Measurements from ENCODE around the gene ARHGAP18.

Gene ARHGAP18

DNA sequence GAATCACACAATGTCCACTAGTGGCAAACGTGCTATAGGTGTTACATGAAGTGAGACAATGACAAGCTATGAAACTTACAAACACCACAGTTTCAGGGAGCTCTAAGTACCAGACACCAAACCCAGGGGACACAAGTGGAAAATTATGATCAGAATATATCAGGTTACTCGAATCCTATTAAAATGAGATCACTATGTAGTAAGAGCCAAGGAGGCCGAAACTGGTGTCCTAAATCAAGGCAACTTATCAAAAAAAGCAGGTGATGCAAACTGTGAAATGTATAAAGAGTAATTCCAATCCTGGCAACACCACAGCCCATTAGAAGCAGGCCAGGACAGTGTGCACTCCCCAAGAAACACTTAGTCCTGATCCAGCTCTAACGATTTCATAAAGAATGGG lies 100.3 kb downstream of the ARHGAP18 start:
- no peak for DNase-seq

DNA sequence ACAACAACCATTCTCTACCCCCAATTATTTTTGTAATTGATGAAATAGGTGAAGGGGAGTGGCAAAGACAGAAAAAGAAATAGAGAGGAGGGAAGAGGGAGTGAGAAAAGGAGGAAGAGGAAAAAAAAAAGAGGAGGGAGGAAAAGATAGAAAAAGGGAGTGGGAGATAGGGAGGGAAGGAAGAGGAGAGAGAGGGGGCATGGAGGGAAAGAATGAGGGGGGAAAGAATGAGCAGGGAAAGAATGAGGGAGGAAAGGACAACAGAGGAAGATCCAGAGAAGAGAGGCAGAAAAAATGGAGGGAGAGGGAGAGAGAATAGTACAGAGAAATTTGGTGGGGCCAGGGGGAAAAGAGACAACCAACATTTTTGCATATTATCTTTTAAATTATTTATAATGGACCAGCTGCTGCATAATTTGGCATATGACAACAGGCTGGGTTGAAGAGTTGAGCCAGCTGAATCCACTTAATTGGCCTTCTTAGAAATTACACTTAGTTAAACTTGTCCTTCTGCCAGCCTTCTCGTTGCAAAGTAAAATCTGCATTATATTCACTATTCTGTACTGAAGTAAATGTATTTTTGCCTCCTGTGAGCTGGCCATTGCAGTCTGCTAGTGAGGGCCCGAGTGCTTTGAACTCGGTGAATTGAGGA lies 101.0 kb downstream of the ARHGAP18 start:
- no peak for DNase-seq

DNA sequence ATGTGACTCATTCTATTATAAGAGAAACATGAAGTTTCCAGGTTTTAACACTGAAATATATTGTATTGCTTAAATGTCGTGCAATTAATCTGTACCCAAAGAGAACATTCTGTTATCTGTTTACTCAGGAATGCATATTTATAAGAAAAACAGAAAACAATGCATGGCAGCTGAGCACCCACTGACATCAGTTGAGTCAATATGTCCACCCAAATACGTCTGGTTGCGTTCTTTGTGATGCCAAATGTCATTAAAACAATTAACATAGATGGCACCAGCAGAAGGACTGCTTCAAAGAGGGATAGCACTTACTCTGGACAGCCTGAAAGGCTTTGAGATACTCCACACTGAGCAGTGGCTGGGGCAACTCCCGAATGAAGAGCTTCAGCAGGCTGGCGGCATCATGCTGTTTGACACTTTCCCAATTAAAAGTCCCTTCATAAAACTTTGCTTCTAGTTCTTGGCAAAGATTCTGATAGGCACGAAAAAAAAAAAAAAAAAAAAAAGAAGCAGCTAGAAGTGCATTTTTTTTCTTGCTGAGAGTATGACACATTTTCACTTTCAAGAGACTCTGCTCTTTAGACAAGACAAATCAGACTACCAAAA lies 102.3 kb downstream of the ARHGAP18 start:
- DNase-seq, result no peak

DNA sequence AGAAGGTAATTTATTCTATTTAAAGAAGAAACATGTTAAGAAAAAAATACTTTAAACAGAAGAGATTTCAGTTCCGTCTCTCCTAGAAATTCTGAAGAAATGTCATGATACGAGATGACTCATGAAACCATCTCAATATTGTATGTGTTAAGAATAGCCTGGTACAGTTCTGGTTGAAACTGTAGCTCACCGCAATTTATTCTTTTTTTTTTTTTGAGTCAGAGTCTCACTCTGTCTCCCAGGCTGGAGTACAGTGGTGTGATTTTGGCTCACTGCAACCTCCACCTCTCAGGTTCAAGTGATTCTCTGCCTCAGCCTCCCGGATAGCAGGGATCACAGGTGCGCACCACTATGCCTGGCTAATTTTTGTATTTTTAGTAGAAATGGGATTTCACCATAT lies 103.3 kb downstream of the ARHGAP18 start:
- peak; percentile 24 to 52 for DNase-seq

DNA sequence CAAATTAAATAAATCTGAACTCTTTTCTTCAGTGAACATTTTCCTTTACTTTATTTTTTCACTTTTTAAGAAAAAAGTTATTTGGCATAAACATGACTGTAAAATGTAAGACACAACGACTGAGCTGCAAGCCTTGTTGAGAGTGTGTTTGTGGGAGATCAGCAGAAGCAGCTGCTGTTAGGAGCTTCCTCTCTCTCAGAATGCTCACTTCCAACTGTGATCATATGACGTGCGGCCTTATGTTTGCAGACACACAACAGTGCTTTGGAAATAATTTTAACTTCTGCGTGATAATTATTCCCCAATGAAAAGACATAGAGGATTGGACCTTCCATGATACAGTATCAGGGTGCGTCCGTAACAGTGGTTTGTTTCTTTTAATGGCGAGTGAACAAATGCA lies 104.0 kb downstream of the ARHGAP18 start:
- peak; percentile 20 to 58 for DNase-seq

DNA sequence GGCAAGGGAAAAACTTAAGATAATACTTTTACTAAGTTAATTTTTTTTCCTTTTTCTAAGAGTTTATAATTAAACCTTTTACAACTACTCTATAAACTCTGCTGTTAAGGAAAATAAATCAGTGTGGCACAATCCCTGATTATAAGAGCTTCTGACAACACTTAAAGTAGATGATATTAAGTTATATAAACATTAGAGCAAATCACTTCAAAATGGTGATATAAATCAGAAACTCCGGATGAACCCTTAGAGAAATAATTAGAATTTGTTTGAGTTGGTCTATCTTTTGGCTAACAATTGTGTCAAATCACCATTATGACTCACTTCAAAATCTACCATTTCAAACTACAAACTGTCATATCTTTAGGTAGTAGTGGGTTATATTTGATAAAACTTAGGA lies 104.9 kb downstream of the ARHGAP18 start:
- no peak for DNase-seq

DNA sequence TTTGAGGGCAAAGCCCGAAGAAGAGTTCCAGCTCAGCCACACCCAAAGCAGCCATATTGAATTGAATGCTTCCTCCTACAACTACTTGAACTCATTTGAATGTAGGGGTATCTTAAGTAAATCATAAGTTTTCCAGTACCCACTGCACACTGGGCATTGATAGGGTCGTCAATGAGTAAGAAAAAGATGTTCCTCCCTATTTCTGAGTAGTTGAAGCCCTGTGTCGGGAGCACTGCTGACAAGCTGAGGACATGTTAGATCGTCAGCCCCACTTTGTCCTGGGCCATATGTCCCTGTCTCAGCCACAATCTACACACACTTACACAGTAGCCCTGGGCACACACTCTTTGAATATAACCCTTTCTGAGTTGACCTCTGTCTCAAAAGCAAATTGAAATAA lies 105.7 kb downstream of the ARHGAP18 start:
- DNase-seq, result no peak

DNA sequence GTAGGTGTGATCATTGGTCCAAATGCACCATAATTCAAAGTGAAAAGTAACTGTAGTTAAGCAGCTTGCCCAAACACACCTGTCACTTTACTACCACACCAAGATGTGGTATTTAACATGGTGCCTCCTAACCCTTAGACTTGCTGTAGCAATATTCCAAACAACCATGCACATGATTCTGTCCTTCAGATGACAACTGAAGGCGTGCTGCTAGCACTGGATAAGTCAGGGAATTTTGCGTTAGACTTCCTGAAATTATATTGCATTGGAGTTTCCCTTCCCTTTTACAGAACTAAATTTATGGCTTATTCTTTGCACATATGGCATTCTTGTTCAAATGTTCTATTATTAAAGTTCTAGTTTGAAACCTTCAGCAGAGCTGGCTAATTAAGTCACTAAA lies 106.2 kb downstream of the ARHGAP18 start:
- DNase-seq, result peak; percentile 28 to 73

DNA sequence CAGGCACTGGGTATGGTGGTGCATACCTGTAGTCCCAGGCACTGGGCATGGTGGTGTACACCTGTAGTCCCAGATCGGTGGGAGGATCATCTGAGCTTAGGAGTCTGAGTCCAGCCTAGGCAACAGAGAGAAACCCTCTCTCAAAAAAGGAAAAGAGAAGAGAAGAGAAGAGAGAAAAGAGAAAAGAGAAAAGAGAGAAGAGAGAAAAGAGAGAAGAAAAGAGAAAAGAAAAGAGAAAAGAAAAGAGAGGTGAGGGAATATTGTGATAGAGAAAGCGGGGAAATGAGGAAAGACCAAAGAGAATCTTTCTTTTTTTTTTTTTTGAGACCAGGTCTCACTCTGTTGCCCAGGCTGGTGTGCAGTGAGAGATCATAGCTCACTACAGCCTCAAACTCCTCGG lies 108.7 kb downstream of the ARHGAP18 start:
- DNase-seq, result no peak

DNA sequence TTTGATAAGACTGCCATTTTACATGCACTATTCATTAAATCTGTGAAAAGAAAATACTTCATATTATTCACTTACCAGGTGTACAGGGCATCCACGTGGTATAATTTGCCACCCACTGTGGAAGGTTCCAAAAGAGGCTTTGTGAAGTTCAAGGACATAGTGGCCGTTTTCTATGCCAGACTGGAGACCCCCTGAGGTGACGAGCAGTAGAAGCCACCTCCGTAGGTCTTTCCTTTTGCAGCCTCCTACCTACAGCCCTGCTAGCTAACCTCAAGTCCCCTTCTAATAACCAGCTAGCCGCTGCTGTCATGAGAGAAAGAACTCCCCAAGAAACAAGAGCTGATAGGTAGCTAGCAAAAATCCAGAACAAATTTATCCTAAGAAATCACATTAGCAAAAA lies 110.5 kb downstream of the ARHGAP18 start:
- no peak for DNase-seq

DNA sequence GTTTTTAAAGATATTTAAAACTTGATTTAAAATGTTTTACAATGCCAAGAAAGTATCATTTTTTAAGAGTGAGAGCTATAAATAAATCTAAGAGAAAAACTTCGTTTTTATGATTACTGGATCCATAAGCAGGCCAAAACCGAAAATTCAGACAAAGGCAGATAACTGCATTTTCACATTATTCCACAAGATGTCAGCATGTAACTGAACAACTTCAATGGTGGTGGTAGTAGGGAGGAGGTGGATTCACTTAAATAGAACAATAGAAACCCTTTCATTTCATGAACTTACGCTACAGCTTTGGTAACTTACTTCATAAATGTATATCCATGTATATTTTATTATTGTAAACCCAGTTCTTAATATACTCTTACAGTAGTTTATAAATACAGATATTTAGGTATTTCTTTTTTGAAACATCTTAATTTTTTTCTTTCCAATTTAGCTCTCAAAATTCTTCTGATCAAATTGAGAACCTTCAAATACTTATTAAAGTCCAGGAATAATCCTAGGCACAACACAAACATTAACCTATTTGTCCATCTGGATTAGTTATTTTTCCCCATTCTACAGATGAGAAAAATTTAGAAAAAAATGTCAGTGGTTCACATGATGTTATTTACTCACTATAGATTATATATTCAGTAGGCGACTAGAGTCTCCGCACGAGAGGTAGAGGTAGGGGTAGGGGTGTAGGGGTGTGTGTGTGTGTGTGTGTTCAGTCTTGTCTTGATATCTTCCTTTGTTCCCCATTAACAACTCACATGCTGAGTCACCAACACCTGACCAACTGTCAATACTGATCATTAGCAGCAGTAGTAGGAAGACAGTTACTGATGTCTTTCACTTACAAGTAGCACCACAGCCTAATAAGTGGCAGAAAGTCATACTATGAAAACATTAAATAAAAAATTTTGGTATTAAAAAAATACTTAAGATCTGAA lies 111.5 kb downstream of the ARHGAP18 start:
- peak; percentile 64 to 87 for DNase-seq

DNA sequence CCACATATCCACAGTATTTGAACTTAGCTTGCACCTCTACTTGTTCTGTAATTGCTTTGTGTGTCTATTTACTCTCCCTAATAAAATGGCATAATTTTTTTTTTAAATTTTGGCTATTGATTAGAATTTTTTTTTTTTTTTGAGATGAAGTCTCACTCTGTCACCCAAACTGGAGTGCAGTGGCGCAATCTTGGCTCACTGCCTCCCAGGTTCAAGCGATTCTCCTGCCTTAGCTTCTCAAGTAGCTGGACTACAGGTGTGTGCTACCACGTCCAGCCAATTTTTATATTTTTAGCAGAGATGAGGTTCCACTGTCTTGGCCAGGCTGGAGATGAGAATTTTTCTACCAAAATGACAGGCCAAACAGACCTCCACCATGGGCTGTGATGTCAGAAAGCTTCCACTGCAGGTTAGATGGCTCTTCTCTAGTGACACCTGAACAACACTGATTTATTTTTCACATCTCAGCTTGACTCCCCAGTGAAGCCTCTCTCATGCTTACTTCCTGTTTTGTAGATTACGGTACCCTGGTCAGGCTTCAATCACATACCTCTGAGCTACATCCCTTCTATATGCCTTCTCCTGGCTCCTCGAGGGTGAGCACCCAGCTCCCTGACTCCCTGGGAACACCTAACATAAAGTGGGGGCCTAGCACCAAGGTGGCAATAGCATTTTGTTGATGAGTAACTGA lies 112.8 kb downstream of the ARHGAP18 start:
- no peak for DNase-seq

DNA sequence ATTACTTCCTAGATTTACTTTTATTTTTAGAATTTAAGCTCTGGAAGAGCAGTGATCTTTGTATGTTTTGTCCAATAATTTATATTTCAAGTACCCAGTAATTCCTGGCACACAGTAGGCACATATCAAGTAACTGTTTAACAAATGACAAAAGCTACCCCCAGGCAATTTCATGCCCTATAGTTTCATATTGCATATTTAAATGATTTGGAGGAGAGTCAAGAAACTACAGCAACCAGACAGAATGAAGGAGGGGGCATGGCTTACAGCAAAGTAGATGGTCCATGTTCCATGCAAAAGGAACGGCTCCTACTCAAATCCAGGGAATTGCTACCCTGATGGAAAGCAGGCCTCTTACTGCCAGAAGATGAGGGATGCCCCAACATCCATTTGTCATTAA lies 113.5 kb downstream of the ARHGAP18 start:
- DNase-seq, result no peak

DNA sequence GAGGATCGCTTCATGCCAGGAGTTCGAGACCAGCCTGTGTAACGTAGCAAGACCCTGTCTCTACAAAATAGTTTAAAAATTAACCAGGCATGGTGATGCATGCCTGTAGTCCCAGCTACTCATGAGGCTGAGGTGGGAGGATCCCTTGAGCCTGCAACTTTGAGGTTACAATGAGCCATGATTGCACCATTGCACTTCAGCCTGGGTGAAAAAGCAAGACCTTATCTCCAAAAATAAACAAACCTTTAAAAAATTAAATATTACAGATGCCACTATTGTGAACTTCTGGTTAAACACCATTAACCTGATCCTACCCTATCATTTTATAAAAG lies 116.8 kb downstream of the ARHGAP18 start:
- DNase-seq, result no peak

DNA sequence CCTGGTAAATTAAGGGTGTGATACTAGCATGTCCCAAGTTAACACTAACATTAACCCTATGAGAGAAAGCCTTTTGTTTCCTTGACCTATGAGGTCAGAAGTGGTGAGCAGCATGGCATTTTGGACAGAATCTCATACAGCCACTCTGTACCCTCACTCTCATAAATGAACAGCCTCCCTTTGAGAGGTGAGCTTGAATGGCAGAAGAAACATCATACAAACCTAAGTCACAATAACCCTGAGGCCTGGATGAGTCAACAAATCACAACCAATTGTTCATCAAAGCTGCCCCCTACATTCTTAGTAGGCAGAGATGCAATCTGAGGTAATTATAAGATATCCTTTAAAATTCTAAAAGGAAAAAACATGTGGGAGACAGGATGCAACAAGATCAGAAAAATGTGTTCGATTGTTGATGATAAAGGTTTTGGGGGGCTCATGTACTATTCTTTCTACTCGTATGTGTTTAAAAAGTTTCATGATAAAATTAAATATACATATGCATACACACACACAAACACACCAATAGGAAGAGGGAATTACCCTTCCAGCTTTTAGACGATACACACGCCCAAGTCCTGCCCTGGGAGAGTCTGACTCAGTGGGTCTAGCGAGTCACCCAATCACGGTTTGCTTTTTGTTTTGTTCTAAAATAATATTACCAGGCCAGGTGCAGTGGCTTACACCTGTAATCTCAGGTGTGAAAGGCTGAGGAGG lies 117.3 kb downstream of the ARHGAP18 start:
- no peak for DNase-seq

DNA sequence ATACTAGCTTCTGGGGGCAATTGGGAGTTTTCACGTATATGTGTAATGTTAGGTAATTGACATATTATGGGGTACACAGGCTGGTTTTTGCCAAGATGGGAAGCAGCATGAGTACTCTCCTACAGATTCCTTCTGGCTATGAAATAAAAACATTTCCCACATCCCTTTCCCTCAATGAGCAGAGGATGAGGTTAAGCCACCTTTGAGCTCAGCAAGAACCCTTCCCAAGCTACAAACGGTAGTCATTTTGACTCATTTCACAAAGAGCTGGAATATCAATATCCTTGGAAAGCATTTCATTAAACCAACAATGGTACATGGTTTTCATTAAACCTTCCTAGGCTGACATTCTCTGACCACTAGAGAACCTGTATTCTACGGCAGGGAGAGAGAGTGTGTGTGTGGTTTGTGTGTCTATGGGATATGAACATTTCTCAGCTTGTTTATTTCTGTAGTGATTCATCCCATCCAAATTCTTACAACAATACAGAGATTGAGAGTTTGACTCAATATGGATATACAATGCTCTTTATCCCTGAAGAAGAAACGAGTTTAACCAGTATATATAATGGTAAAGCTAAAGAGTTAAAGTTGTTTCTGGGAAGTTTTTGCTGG lies 119.5 kb downstream of the ARHGAP18 start:
- no peak for DNase-seq

DNA sequence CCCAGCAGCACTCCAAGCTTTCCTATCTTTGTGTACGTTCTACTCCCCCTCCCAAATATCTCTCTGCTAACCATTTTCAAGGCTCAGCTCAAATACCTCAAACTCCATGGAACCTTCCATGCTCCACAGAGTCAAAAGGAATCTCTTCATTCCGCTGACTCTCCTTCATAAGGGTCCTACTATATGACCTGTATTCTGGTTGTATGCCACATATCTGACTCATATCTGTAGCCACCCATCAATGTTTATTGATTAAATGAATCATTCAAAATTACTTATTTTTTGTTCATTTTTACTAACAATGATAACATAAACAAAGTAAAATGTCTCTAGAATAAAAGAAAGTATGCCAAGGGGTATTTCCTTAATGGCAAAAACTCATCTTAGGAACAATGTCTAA lies 123.2 kb downstream of the ARHGAP18 start:
- DNase-seq, result no peak

DNA sequence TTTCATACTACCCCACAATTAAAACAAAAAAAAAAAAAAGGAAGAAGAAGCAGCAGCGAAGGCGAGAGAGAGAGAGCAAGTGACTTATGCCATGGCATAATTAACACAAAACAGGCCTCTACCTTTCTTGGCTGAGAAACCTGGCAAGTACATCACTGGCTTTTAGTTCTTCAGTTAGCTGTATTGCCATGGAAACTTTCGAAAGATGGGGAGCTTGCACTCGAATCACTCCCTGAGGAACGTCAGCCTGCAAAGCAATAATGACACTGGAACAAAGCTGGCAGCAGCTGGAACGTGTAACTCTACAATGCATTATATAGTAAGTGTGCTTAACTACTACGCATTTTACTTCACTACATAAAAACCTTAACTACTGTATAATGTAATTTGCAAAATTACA lies 126.1 kb downstream of the ARHGAP18 start:
- DNase-seq, result no peak

DNA sequence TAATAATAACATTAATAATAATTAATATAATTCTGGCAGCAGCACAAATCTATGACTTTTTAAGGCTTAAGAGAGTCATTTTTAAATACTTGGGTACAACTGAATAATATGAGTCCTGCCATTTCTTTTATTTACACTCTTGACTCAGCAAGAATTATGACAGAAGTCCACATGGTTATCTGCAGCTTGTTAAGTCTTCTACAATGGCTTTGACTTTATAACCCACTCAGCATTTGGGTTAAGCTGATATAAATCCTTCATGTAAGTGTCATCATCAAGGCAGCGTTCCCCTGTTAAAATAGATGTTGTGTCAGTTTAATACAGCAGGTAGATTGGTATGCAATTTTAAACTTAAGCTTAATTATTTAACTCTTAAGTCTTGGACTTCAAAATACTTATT lies 131.7 kb downstream of the ARHGAP18 start:
- no peak for DNase-seq

DNA sequence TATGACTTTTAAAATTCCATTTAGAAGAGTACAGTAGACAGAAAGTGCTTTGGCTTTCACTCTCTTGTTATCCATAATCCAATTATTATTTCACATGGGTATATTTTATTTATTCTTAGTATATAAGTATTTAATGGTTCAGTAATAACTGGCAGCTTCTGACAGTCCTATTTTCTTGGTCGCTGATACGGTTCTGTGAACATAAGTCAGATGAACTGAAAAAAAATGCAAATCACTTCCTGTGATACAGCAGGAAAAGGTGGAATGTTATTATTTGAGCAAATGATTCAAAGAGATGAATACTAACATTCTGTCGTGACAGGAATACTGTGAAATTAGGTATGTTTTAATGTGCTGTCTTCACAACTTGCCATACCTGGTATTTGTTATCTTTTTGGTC lies 132.3 kb downstream of the ARHGAP18 start:
- no peak for DNase-seq

DNA sequence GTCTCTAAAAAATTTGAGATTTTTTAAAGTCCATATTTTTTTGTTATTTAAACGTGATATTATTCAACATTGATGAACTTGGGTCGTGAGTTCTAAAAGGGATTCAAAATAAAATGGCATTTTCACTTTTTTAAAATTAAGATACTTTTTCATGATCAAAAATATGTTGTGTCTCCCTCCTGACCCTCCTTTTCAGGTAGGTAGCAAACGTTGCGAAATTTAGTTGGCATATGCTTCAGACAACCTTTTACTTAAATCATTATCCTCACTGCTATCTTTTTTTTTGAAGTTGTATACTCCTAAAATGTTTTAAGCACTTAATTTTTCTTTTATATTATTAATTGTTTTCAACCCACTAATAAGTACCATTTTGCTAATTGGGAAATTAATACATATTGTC lies 133.5 kb downstream of the ARHGAP18 start:
- DNase-seq, result no peak

DNA sequence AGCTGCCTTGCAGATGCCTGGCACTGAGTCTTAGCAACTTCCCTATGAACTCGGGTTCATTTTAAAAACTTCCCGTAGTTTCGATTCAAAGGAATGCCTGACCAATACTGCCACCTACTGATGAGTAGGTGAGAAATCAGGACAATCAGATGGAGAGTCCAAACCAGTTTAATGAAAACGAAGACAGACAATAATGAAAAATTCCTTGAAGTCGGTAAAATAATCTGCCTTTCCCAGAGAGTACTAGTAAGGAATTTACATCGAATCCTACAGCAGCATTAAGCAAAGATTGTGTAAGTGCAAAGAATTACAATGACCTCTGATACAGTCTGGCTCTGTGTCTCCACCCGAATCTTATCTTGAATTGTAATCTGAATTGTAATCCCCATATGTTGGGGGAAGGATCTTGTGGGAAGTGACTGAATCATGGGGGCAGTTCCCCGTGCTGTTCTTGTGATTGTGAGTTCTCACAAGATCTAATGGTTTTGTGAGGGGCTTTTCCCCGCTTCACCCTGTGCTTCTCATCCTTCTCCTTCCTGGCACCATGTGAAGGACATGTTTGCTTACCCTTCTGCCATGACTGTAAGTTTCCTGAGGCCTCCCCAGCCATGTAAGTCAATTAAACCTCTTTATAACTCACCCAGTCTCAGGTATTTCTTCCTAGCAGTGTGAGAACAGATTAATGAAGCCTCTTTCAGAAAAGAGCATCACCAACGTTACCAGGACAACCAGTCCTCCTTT lies 134.4 kb downstream of the ARHGAP18 start:
- DNase-seq, result peak; percentile 65 to 76
